Spleen (tissue), 11 donors: Measurements from ENCODE around the gene PEX5. TPM values are rescaled to one million over a fixed set of nuclear protein-coding genes. Genes with fewer than 3 reads are reported as not detected.

Source experiments
- DNase-seq: peaks from one replicate; pipeline ENCODE4 v3.0.0-alpha.2; 2020
- H3K27ac ChIP-seq, 8 donors: fragments of 200-600 bp; sonication (generic) in 7 of 8; 1 replicate in 4 of 8; 2 replicates in 4 of 8; pipeline versions ENCODE4 v1.5.0 to v1.8.0; 2016 to 2021; ENCODE audit warnings: inconsistent platforms in 4 of 8, mild to moderate bottlenecking in 4 of 8, moderate library complexity in 1 of 8
- H3K27me3 ChIP-seq, 7 donors: fragments of 200-600 bp; sonication (generic) in 6 of 7; replicated peaks in 1 of 7; 1 replicate in 4 of 7; 2 replicates in 3 of 7; pipeline versions ENCODE4 v1.5.0 to v1.8.0; 2016 to 2021; ENCODE audit warnings: inconsistent platforms in 3 of 7, mild to moderate bottlenecking in 1 of 7
- H3K36me3 ChIP-seq, 6 donors: fragments of 200-600 bp; sonication (generic) in 5 of 6; 1 replicate in 4 of 6; 2 replicates in 2 of 6; pipeline versions ENCODE4 v1.5.0 to v1.8.0; 2016 to 2021; ENCODE audit warnings: inconsistent platforms in 2 of 6
- H3K4me1 ChIP-seq, 6 donors: fragments of 200-600 bp; sonication (generic) in 5 of 6; 1 replicate in 3 of 6; 2 replicates in 3 of 6; pipeline versions ENCODE4 v1.5.0 to v1.8.0; 2016 to 2021; ENCODE audit warnings: inconsistent platforms in 3 of 6
- H3K4me3 ChIP-seq, 8 donors: fragments of 200-600 bp; sonication (generic) in 7 of 8; 1 replicate in 4 of 8; 2 replicates in 4 of 8; pipeline versions ENCODE4 v1.5.0 to v1.8.0; 2016 to 2021; ENCODE audit warnings: inconsistent platforms in 4 of 8, mild to moderate bottlenecking in 4 of 8, moderate library complexity in 2 of 8
- H3K9me3 ChIP-seq, 8 donors: fragments of 200-600 bp; sonication (generic) in 7 of 8; 1 replicate in 4 of 8; 2 replicates in 4 of 8; pipeline versions ENCODE4 v1.5.0 to v1.8.0; 2016 to 2021; ENCODE audit warnings: inconsistent platforms in 4 of 8
- POLR2A ChIP-seq, 3 donors: fragments of 450-650 bp; IDR thresholded peaks; one replicate each; pipeline ENCODE4 v1.5.1; 2017; ENCODE audit warnings: antibody characterized with exemption in 3 of 3, mild to moderate bottlenecking in 1 of 3
- POLR2AphosphoS5 ChIP-seq, 3 donors: sonication (generic); formaldehyde crosslinking; IDR thresholded peaks; one replicate each; pipeline ENCODE4 v1.5.1; 2017; ENCODE audit warnings: antibody characterized with exemption in 3 of 3
- WGBS, 5 donors: extraction: QIAGEN DNeasy Blood & Tissue Kit in 3 of 5; methylation state at CpG; one replicate each; pipeline versions ENCODE4 v1.1.5 to v1.1.7; 2013 to 2018; 5-methylcytosine and 5-hydroxymethylcytosine counted together
- intact Hi-C: fragments of 100-400 bp; cut with DNase I; formaldehyde crosslinking; loops from one replicate; pipeline ENCODE4 v1.15.0; 2023; ENCODE audit warnings: low total_unique reads
- polyA plus RNA-seq, 3 donors: library from polyadenylated mRNA; stranded (reverse); fragments of 200-250 nt; gene quantifications; one replicate each; pipeline ENCODE4 v1.2.1, GENCODE V29; 2013
- total RNA-seq, 7 donors: library from RNA; depleted of rRNA in 3 of 7; stranded (reverse); fragments of >200 nt in 3 of 7; fragmentation: NEBNext Ultra II Directional in 4 of 7; extraction: Animal tissue kit (Norgen Biotek cat#: 25700) in 4 of 7; gene quantifications; one replicate each; pipeline versions ENCODE4 v1.1.0 to v1.2.1, GENCODE V29; 2016 to 2021
- TF ChIP-seq, protein P1 (sequence below), 11 experiments: fragments of 200-600 bp in 7 of 11; fragments of 450-650 bp in 4 of 11; sonication (generic) in 4 of 11; IDR thresholded peaks in 8 of 11; conservative IDR thresholded peaks in 3 of 11; 1 replicate in 7 of 11; 2 replicates in 4 of 11; pipeline versions ENCODE4 v1.4.0 to v1.8.0; 2016 to 2021; ENCODE audit warnings: antibody characterized with exemption in 11 of 11, inconsistent platforms in 4 of 11, mild to moderate bottlenecking in 1 of 11
- donor health status: healthy with polysubstance abuse.
- donor health status: DM: no; HTN: no; CAD: no; lungs with moderate emphysema.
- donor health status: DM: no; HTN: no; CAD: no.
- donor health status: Bipolar disorder and iron deficiency.
- donor health status: healthy.
- donor health status: DM: no; HTN: no; CAD: no.
- donor health status: DM: yes; HTN: yes; CAD: no.

The PEX5 gene
- total and polyA plus RNA-seq, 10 donors = 13.4 to 35.8 (median 22.2) TPM

DNA sequence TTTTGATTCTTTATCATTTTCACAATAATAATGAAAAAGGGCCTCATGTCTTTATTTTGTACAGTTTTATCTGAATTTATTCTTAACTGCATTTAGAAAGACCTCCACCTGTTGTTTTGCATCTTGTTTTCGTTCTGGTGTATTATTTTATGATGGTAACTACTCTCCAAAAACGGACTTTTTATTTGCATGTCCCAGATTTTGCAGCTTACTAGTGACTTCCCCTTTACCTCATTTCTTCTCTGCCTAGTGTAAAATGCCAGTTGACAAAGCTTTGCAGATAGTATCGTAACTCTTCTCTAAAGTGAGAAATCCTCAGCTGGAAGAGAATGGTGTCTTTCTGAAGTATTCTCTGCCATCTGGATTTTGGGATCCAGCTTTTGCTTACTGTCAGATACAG is 17.2 kb downstream of the PEX5 start:
- WGBS, 5 donors = 81 to 85% (median 84%) methylated on average over 3 of the region's 3 CpGs
- peaks cover 0 to 9% (median 0%) of the 10 kb centered on the region in 8 donors for H3K9me3 ChIP-seq
- H3K27ac ChIP-seq = no peak overlapping the region
- intact Hi-C loops = no loop called here
- peaks cover 5 to 100% (median 85%) of the 10 kb centered on the region in 6 donors for H3K36me3 ChIP-seq
- no peaks in the 10 kb centered on the region for H3K27me3 ChIP-seq
- H3K4me3 ChIP-seq = no peak overlapping the region
- TF ChIP-seq, protein P1, sequence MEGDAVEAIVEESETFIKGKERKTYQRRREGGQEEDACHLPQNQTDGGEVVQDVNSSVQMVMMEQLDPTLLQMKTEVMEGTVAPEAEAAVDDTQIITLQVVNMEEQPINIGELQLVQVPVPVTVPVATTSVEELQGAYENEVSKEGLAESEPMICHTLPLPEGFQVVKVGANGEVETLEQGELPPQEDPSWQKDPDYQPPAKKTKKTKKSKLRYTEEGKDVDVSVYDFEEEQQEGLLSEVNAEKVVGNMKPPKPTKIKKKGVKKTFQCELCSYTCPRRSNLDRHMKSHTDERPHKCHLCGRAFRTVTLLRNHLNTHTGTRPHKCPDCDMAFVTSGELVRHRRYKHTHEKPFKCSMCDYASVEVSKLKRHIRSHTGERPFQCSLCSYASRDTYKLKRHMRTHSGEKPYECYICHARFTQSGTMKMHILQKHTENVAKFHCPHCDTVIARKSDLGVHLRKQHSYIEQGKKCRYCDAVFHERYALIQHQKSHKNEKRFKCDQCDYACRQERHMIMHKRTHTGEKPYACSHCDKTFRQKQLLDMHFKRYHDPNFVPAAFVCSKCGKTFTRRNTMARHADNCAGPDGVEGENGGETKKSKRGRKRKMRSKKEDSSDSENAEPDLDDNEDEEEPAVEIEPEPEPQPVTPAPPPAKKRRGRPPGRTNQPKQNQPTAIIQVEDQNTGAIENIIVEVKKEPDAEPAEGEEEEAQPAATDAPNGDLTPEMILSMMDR (IDR thresholded peaks at IDR 0.05 in 8 of 11, conservative IDR thresholded peaks at IDR 0.05 in 3 of 11) = no peak
- TF ChIP-seq POLR2A (IDR thresholded peaks at IDR 0.05) (no peak), POLR2AphosphoS5 (IDR thresholded peaks at IDR 0.05) (no peak)
- DNase-seq = no peak
- H3K4me1 ChIP-seq = no peaks in the 10 kb centered on the region

DNA sequence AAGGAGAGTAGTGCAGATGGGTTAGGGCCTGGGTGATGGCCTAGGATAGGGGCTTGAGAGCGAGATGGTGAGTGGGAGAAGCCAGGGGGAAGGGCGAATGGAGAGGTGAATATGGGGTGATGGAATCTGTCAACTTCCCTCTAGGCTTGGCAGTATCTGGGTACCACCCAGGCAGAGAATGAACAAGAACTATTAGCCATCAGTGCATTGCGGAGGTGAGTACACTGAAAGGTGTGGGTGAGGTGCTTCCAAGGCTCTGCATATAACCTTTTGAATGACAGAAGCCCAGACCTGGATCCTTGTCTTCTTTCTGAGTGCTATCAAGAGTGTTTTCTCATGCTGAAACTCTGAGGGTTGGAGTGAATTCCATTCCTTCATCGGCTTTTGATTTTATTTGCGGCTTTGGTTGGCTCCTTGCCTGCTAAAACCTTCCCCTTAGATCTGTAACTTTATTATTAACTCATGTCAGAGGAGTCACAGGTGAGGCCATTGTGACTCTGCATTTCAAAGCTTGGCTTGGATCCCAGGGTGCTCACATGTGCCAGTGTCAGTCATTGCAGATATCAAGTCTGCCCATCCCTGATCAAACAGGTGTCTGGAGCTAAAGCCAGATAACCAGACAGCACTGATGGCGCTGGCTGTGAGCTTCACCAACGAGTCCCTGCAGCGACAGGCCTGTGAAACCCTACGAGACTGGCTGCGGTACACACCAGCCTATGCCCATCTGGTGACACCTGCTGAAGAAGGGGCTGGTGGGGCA is 18.6 kb downstream of the PEX5 start:
- Histone ChIP-seq H3K27ac (no peak overlapping the region), H3K4me1 (no peaks in the 10 kb centered on the region), H3K4me3 (no peak overlapping the region), H3K9me3 (peaks cover 0 to 15% (median 6%) of the 10 kb centered on the region in 8 donors), H3K36me3 (peaks cover 2 to 98% (median 80%) of the 10 kb centered on the region in 6 donors), H3K27me3 (no peaks in the 10 kb centered on the region)
- intact Hi-C loops = no loop called here
- TF ChIP-seq POLR2A (IDR thresholded peaks at IDR 0.05) = no peak
- WGBS, 5 donors = 93 to 97% (median 96%) methylated on average over 10 of the region's 10 CpGs
- DNase-seq = no peak

DNA sequence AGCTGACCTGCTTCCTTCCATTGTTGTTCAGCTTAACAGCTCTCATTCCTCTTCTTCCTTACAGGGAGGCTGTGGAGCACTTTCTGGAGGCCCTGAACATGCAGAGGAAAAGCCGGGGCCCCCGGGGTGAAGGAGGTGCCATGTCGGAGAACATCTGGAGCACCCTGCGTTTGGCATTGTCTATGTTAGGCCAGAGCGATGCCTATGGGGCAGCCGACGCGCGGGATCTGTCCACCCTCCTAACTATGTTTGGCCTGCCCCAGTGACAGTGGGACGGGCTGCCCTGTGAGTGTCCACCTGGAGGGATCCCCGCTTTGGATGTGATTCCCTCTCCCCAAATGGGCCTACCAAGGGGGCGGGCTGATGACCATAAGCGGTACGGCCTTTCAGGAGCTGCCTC is 20.5 kb downstream of the PEX5 start:
- peaks cover 0 to 18% (median 8%) of the 10 kb centered on the region in 8 donors for H3K9me3 ChIP-seq
- intact Hi-C loops = no loop called here
- H3K4me1 ChIP-seq = no peaks in the 10 kb centered on the region
- no peak overlapping the region for H3K4me3 ChIP-seq
- no peak overlapping the region for H3K27ac ChIP-seq
- no peak for DNase-seq
- peaks cover 2 to 79% (median 66%) of the 10 kb centered on the region in 6 donors for H3K36me3 ChIP-seq
- TF ChIP-seq POLR2A (IDR thresholded peaks at IDR 0.05) = no peak
- no peak for TF ChIP-seq POLR2AphosphoS5 (IDR thresholded peaks at IDR 0.05)
- TF ChIP-seq, protein P1 (IDR thresholded peaks at IDR 0.05 in 8 of 11, conservative IDR thresholded peaks at IDR 0.05 in 3 of 11) = no peak
- 94 to 99% (median 97%) methylated on average over 12 to 14 of the region's 14 CpGs for WGBS, 5 donors
- H3K27me3 ChIP-seq = no peaks in the 10 kb centered on the region

DNA sequence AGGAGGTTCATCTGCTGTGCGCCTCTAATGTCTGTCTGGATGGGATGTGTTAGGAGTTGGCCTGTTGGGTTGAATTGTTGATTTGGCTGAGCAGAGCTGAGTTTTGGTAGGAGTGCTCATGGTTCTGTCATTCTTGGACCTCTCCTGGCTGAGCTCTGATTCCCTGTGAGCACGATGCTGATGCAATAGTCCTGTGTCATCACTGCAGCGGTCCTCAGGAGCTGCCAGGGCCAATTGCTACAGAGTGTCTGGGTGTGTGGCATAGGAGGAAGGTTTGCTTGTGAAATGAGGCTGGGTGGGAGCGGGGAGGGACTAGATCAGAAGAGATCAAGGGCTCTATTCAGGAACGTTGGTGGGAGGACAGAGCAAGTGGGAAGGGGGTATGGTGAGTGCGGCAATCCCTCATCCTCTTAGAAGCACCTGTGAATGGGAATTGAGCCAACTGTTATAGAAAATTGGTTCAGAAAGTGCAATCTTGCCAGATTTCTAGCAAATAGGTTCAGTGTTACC is 21.2 kb downstream of the PEX5 start:
- Histone ChIP-seq H3K4me3 (no peak overlapping the region), H3K27me3 (no peaks in the 10 kb centered on the region), H3K27ac (no peak overlapping the region), H3K9me3 (peaks cover 0 to 24% (median 9%) of the 10 kb centered on the region in 8 donors), H3K36me3 (peaks cover 2 to 72% (median 63%) of the 10 kb centered on the region in 6 donors), H3K4me1 (no peaks in the 10 kb centered on the region)
- no peak for DNase-seq
- intact Hi-C loops = no loop called here
- WGBS, 5 donors = 64 to 91% (median 73%) methylated on average over 6 of the region's 6 CpGs
- TF ChIP-seq, protein P1 (IDR thresholded peaks at IDR 0.05 in 8 of 11, conservative IDR thresholded peaks at IDR 0.05 in 3 of 11) = no peak
- TF ChIP-seq POLR2A (IDR thresholded peaks at IDR 0.05) = no peak
- TF ChIP-seq POLR2AphosphoS5 (IDR thresholded peaks at IDR 0.05) = no peak
